HG02870 (cell line): ENCODE measurements around the gene SNAP23.

Experiments
- ATAC-seq: cut with Tn5 transposase; IDR thresholded peaks from one replicate; pipeline ENCODE4 v1.9.1; 2021; ENCODE audit warnings: mild to moderate bottlenecking, moderate library complexity; ENCODE audit not compliant: unreplicated experiment

The SNAP23 gene

GRCh38 chr15:42495361-42496212, at the start of gene SNAP23:
TSS of gene SNAP23 (plus strand) at chr15:42495634. CDS start at chr15:42511847, 16,213 bp downstream.
- peak; percentile 70 for ATAC-seq

GRCh38 chr15:42447599-42447998, 47.8 kb upstream of the SNAP23 start:
- no peak for ATAC-seq

GRCh38 chr15:42448281-42448680, 47.2 kb upstream of the SNAP23 start:
- no peak for ATAC-seq

- no peak for ATAC-seq
These were observed 45.5 kb upstream of the SNAP23 start for GRCh38 chr15:42449770-42450424.

- ATAC-seq, result no peak
These were observed 45.0 kb upstream of the SNAP23 start for GRCh38 chr15:42450425-42450790.

GRCh38 chr15:42453826-42454225, 41.6 kb upstream of the SNAP23 start:
- no peak for ATAC-seq

- no peak for ATAC-seq
These were observed 38.9 kb upstream of the SNAP23 start for GRCh38 chr15:42456531-42456930.

GRCh38 chr15:42456971-42457370, 38.5 kb upstream of the SNAP23 start:
- no peak for ATAC-seq

- no peak for ATAC-seq
These were observed 37.7 kb upstream of the SNAP23 start for GRCh38 chr15:42457445-42458442.

GRCh38 chr15:42461261-42461660, 34.2 kb upstream of the SNAP23 start:
- no peak for ATAC-seq

GRCh38 chr15:42465520-42466259, 29.7 kb upstream of the SNAP23 start:
- ATAC-seq, result no peak

GRCh38 chr15:42471002-42471401, 24.4 kb upstream of the SNAP23 start:
- no peak for ATAC-seq

- ATAC-seq, result no peak
These were observed 20.6 kb upstream of the SNAP23 start for GRCh38 chr15:42474827-42475226.

GRCh38 chr15:42482701-42483100, 12.7 kb upstream of the SNAP23 start:
- no peak for ATAC-seq

- no peak for ATAC-seq
These were observed 11.8 kb upstream of the SNAP23 start for GRCh38 chr15:42483677-42484076.

- ATAC-seq, result no peak
These were observed 5.2 kb upstream of the SNAP23 start for GRCh38 chr15:42490291-42490670.

GRCh38 chr15:42490671-42491538, 4.5 kb upstream of the SNAP23 start, which contains the start of gene ZNF106:
TSS of gene ZNF106 (minus strand) at chr15:42491141. CDS start at chr15:42472289, 18,852 bp downstream.
- peak; percentile 39 for ATAC-seq

GRCh38 chr15:42491539-42492225, 3.8 kb upstream of the SNAP23 start:
- ATAC-seq, result no peak

- ATAC-seq, result no peak
These were observed 1.8 kb upstream of the SNAP23 start for GRCh38 chr15:42493679-42494078.
